Subcutaneous preadipocyte (primary cell): ENCODE measurements around the gene SYNGR3. TPM values are rescaled to one million over a fixed set of nuclear protein-coding genes. Genes with fewer than 3 reads are reported as not detected.

Experiments
- small RNA-seq: library from RNA; depleted of rRNA; stranded (forward); fragments of <200 nt; gene quantifications from one replicate; pipeline ENCODE3, GENCODE V24; 2012
- total RNA-seq: library from RNA; depleted of rRNA; stranded (reverse); fragments of >200 nt; gene quantifications from 2 replicates; pipeline ENCODE4 v1.2.3, GENCODE V29; 2012

SYNGR3 gene, protein sequence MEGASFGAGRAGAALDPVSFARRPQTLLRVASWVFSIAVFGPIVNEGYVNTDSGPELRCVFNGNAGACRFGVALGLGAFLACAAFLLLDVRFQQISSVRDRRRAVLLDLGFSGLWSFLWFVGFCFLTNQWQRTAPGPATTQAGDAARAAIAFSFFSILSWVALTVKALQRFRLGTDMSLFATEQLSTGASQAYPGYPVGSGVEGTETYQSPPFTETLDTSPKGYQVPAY
- 0.73 and 1.4 TPM in 2 replicates for total RNA-seq

DNA sequence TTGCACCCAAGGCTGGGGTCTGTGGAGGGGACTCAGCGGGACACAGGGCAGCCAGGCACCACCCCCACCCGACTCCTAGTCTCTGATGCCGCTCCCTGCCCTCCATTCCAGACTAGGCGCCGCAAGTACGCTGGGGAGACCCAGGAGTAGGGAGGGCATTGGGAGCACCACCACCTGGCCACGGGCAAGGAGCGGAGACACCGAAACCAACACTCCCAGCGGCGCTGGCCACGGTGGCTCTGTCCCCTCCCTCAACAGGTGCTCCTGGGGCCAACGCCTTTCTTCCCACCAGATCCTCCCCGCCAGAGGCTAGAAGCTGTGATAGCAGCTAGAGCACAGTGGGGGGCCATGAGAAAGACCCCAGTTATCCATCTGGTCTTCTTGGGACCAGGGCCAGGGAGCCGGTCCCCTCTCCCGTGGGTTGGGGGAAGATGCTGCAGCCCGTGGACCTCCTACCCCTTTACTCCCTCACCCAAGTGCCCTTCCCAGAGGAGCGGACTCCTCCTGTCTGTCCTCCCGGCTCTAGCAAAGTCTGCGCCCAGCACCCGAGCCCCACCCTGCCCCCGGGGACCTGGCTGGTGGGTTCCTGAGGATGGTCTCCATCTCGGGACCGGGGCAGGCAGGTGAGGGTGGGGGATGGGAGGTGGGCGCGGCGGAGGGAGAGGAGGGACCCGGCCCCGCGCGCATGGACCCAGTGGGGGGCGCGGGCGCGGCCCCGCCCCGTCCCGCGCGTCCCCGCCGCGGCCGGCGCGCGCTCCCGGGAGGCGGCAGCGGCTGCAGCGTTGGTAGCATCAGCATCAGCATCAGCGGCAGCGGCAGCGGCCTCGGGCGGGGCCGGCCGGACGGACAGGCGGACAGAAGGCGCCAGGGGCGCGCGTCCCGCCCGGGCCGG lies at the start of gene SYNGR3:
Gene SYNGR3 (plus strand): TSS at position 762 of the 892 bp plus-strand sequence. CDS start 133 bp downstream, outside the sequence.

DNA sequence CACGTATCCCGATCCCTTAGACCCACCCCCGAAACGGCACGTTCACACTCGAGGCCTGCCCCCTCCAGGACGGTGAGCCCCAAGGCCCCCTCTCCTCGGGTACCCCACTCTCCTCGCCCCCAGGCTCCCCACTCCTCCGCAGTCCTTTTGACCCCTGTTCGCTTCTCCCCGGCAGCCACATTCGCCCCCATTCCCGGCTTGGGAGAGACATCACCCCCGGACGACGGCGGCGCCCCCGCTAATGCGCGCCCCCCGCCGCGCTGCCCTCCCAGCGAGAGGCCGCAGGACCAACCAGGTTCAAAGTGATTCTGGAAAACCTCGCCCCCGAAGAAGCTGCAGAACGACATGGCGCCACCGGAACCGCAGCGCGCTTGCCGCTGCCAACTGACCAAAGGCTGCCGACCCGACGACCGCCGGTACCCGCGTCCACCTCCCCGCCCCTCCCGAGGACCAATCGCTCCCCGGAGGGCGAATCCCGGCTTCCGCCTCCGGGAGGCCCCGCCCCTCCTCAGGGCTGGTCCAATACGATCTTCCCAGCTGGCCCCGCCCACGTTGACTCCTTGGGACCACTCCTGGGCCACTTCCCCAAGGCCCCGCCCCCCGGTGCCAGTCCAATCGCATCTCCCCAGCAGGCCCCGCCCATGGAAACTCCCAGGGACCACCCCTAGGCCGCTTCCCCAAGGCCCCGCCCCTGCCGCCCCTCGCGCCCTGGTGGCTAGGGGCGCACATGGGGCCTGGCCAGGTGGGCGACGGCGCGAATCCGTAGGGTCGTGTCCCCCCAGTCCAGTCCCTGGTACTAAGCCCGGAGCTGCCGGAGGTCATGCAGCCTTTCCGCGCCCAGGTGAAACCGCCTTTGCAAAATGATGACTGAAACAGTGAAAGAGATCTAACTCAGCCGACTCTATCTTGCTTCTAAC lies 46.7 kb upstream of the SYNGR3 start, which contains the start of gene MSRB1:
Gene MSRB1 (minus strand): TSS at position 390 of the 917 bp plus-strand sequence. CDS start 43 bp downstream, at position 347.

GRCh38 chr16:1959269-1960039 lies 30.3 kb upstream of the SYNGR3 start, which contains the start of gene NDUFB10:
NDUFB10 (plus strand) TSS chr16:1959538; CDS start chr16:1959625, 87 bp downstream.

DNA sequence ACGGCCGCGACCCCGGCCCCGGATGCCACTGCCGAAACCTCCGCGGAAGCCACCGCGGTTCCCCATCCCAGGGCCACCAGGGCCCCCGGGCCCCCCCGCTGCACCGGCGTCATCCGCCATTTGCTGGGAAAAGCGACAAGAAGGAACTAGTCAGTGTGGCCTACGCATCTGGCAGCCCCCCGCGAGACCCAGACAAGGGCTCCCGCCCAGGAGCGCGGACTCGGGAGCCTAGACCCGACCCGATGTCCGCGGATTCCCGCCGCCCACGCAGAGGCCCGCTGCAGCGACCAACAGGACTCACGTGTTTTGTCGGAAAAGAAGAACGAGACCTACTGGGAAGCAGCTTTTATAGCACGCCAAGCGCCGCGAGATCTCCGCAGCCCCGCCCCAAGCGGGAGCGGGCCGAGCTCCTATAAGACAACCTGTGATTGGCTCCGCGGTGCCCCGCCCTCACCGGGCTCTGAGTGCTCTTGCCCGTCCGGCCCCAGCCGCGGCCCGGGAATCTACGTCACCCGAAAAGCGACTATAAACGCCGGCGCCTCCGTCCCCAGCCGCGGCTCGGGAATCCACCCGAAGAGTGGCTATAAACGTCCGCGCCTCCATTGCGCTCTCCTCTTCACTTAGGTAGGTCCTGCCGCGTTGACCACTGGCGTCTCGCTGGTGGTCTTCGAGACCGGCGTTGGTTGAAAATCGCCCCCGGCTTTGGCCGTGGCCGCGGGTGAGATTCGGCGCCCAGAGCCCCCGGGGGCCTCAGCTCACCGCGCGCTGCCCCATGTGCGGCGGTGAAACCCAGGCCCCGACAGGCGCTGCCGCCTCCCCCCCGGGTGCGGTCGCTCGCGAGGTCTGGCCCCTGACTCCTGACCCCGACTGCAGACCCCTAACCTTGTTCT lies 25.0 kb upstream of the SYNGR3 start, which contains the start of gene RPS2:
Gene RPS2 (minus strand): TSS at position 321 of the 890 bp plus-strand sequence. CDS start 201 bp downstream, at position 120.

GRCh38 chr16:1966460-1966859 lies 23.3 kb upstream of the SYNGR3 start, which contains the start of gene RNF151:
RNF151 (plus strand) TSS chr16:1966856; CDS start chr16:1966882, 26 bp downstream.

DNA sequence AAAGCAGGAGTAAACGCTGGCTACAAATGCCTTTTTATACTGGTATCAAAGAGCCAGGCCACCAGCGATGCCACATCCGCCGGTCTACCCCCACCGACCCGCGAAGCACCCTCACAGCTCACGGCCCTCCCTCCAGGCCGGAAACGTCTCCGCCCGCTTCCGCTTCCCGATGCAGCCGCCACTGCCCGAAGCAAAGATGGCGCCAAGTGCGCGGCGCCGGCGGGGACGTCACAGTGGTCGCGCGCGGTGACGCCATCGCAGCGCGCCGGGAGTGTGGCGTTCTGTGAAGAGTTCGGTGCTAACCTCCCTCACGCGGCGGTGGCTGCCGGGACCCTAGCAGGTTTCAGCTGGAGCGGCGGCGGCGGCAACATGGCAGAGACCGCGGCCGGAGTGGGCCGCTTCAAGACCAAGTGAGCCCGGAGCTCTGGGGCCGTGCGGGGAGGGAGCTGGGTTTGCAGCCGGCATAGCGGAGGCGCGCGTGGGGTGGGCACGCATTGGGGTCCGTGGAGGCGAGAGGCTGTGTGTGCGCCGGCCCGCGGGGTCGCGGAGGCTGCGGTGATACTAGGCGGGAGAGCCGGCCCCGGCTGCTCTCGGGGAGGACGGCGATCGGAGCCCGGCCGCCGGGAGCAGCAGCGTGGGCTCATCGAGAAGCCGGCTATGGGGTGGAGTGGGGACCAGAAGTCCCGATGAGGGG lies 17.8 kb upstream of the SYNGR3 start, which contains the start of gene TBL3:
Gene TBL3 (plus strand): TSS at position 258 of the 694 bp plus-strand sequence. CDS start 112 bp downstream, at position 370.

DNA sequence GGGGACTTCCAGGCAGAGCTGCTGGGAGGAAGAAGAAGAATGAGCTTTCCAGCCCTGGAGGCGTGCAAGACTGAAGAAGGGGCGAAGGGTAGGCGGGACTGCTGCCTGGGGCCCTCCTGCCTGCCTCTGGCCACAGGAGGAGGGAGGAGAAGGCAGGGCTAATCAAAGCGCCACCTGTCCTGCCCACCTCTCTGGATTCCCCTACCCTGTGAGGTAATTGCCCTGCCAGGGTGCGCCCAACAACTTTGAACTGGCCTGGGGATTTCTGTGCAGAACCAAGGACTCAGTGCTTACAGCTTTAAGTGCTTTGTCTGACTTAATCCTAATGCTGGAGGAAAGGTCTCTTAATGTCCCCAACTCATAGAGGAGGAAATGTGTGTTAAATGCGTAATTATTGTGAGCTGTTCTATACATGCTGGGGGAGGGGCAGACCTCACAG lies 8.4 kb upstream of the SYNGR3 start, which contains the start of gene NOXO1:
Gene NOXO1 (minus strand): TSS at position 72 of the 439 bp plus-strand sequence. CDS start 290 bp downstream, outside the sequence.

DNA sequence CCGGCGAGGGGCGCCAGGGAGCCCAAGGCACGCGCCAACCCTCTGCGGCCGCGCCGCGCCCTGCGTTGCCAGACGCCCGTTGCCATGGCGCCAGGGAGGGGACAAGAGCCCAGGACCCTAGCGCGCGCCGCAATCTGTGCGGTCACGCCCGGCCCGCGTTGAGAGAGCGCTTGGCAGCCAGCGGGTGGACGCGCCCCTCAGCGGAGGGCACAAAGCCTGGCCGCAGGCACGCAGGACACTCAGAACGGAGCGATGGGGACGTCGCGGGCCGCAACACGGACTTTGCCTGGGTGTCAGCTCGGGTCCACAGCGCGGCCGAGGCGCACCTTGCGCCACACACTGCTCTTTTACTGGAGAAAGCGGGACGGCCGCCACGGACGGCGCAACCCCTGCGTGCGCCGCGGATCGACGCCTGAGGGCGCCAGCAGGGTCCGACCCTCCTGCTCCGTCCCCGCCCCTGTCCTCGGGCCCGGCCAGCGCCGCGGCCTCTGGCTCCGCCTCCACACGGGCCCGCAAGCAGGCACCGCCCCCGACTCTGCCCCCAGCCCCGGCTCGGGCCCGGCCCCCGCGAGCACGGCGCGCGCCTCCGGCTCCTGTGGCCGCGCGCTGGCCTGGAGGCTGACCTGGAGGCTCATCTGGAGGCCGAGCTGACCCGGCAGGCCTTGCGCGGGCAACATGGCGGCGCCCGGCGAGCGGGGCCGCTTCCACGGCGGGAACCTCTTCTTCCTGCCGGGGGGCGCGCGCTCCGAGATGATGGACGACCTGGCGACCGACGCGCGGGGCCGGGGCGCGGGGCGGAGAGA lies 6.0 kb upstream of the SYNGR3 start, which contains the start of gene GFER:
Gene GFER (plus strand): TSS at position 650 of the 803 bp plus-strand sequence. CDS start 26 bp downstream, at position 676.

GRCh38 chr16:2009791-2010510 lies 20.2 kb downstream of the SYNGR3 start, which contains the start of gene ZNF598:
ZNF598 (minus strand) TSS chr16:2009821.

GRCh38 chr16:2019518-2019920 lies 29.7 kb downstream of the SYNGR3 start, which contains the start of gene NPW:
NPW (plus strand) TSS chr16:2019785.

GRCh38 chr16:2026461-2027023 lies 36.8 kb downstream of the SYNGR3 start, which contains the start of gene NHERF2:
NHERF2 (plus strand) TSS chr16:2026902; CDS start chr16:2027006, 104 bp downstream.

Small RNA genes lying within 50 kb of the gene (small RNA-seq; reads per million reads assigned to genes)
- gene AC005363.2 (0.08 reads per million), gene RN7SL219P (not detected), gene SNORA10 (not detected), gene SNORA64 (not detected)

Other genes with a start within 250 kb of the SYNGR3 start
- gene NME3, start 218.4 kb upstream of the SYNGR3 start, total RNA-seq, result 29.9 and 37.5 TPM in 2 replicates
- 11.7 and 18.4 TPM in 2 replicates for gene EME2, start 217.2 kb upstream of the SYNGR3 start, total RNA-seq
- 68.0 and 88.2 TPM in 2 replicates for gene MRPS34, start 216.8 kb upstream of the SYNGR3 start, total RNA-seq
- gene SPSB3, start 207.4 kb upstream of the SYNGR3 start, total RNA-seq, result 20.3 and 27.2 TPM in 2 replicates
- gene NUBP2, start 207.0 kb upstream of the SYNGR3 start, total RNA-seq, result 69.8 and 79.4 TPM in 2 replicates
- gene IGFALS, start 196.3 kb upstream of the SYNGR3 start, total RNA-seq, result under 0.01 TPM in 1 of 2 replicates, not detected in the other
- 14.7 and 24.3 TPM in 2 replicates for gene HAGH, start 163.1 kb upstream of the SYNGR3 start, total RNA-seq
- 52.6 and 61.7 TPM in 2 replicates for gene FAHD1, start 162.8 kb upstream of the SYNGR3 start, total RNA-seq
- gene MEIOB, start 117.8 kb upstream of the SYNGR3 start, total RNA-seq, result not detected in 2 replicates
- not detected in 2 replicates for gene HS3ST6, start 71.6 kb upstream of the SYNGR3 start, total RNA-seq
- gene MSRB1, start 46.8 kb upstream of the SYNGR3 start, total RNA-seq, result 12.7 and 15.4 TPM in 2 replicates
- not detected in 2 replicates for gene RPL3L, start 35.3 kb upstream of the SYNGR3 start, total RNA-seq
- 133 and 161 TPM in 2 replicates for gene NDUFB10, start 30.4 kb upstream of the SYNGR3 start, total RNA-seq
- gene RPS2, start 25.1 kb upstream of the SYNGR3 start, total RNA-seq, result 1,799 and 3,882 TPM in 2 replicates
- gene RNF151, start 23.1 kb upstream of the SYNGR3 start, total RNA-seq, result not detected in 2 replicates
- 49.2 and 51.6 TPM in 2 replicates for gene TBL3, start 17.9 kb upstream of the SYNGR3 start, total RNA-seq
- 0.39 TPM in 1 of 2 replicates, not detected in the other for gene NOXO1, start 8.5 kb upstream of the SYNGR3 start, total RNA-seq
- gene GFER, start 5.8 kb upstream of the SYNGR3 start, total RNA-seq, result 9.9 and 13.1 TPM in 2 replicates
- 26.8 and 35.0 TPM in 2 replicates for gene ZNF598, start 19.9 kb downstream of the SYNGR3 start, total RNA-seq
- gene NPW, start 29.8 kb downstream of the SYNGR3 start, total RNA-seq, result 1.5 TPM in 1 of 2 replicates, not detected in the other
- 4.8 and 5.1 TPM in 2 replicates for gene NHERF2, start 36.9 kb downstream of the SYNGR3 start, total RNA-seq
- gene NTHL1, start 57.9 kb downstream of the SYNGR3 start, total RNA-seq, result 19.7 and 31.6 TPM in 2 replicates
- gene TSC2, start 58.0 kb downstream of the SYNGR3 start, total RNA-seq, result 56.2 and 62.2 TPM in 2 replicates
- 95.8 and 107 TPM in 2 replicates for gene PKD1, start 145.9 kb downstream of the SYNGR3 start, total RNA-seq
- gene RAB26, start 158.7 kb downstream of the SYNGR3 start, total RNA-seq, result under 0.01 and 0.20 TPM in 2 replicates
- 61.0 and 70.0 TPM in 2 replicates for gene TRAF7, start 165.8 kb downstream of the SYNGR3 start, total RNA-seq
- gene CASKIN1, start 206.6 kb downstream of the SYNGR3 start, total RNA-seq, result under 0.01 and 0.73 TPM in 2 replicates
- gene MLST8, start 215.5 kb downstream of the SYNGR3 start, total RNA-seq, result 26.0 and 36.7 TPM in 2 replicates
- gene BRICD5, start 220.9 kb downstream of the SYNGR3 start, total RNA-seq, result 0.37 and 1.6 TPM in 2 replicates
- 17.3 and 23.5 TPM in 2 replicates for gene PGP, start 224.9 kb downstream of the SYNGR3 start, total RNA-seq
- gene E4F1, start 233.6 kb downstream of the SYNGR3 start, total RNA-seq, result 30.1 and 34.4 TPM in 2 replicates
- gene DNASE1L2, start 246.5 kb downstream of the SYNGR3 start, total RNA-seq, result under 0.01 and 1.2 TPM in 2 replicates